Lower leg skin (tissue), 3 donors: ENCODE data around the gene PMP22.

ENCODE experiments used
- POLR2A ChIP-seq, 2 donors: fragments of 450-650 bp; IDR thresholded peaks; one replicate each; pipeline ENCODE4 v1.6.1; 2016 to 2017; ENCODE audit warnings: antibody characterized with exemption in 2 of 2, mild to moderate bottlenecking in 1 of 2, moderate library complexity in 1 of 2
- TF ChIP-seq, protein P1 (sequence below), 3 donors: fragments of 450-650 bp; IDR thresholded peaks; one replicate each; pipeline ENCODE4 v1.5.1; 2016; ENCODE audit warnings: antibody characterized with exemption in 3 of 3, mild to moderate bottlenecking in 3 of 3, moderate library complexity in 2 of 3

DNA sequence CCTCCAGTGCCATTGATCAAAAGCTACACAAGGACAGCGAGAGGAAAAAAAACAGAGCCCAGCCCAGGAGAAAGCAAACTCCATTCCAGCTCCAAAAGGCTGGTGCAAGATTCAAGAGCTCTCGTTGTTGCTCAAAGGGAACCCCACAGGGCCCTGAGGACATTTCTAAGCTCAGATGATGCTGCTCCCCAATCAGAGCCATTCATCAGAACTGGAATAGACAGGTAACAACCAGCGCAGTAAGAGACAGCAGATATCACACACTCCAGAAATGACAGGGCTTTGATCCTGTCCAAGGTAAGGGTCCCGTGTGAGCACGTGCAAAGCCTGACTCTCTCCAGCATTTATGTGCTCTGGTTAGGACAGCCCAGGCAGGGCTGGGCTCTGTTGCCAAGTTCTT, 20.1 kb downstream of the PMP22 start:
- no peak for TF ChIP-seq POLR2A (IDR thresholded peaks at IDR 0.05)
- TF ChIP-seq, protein P1, sequence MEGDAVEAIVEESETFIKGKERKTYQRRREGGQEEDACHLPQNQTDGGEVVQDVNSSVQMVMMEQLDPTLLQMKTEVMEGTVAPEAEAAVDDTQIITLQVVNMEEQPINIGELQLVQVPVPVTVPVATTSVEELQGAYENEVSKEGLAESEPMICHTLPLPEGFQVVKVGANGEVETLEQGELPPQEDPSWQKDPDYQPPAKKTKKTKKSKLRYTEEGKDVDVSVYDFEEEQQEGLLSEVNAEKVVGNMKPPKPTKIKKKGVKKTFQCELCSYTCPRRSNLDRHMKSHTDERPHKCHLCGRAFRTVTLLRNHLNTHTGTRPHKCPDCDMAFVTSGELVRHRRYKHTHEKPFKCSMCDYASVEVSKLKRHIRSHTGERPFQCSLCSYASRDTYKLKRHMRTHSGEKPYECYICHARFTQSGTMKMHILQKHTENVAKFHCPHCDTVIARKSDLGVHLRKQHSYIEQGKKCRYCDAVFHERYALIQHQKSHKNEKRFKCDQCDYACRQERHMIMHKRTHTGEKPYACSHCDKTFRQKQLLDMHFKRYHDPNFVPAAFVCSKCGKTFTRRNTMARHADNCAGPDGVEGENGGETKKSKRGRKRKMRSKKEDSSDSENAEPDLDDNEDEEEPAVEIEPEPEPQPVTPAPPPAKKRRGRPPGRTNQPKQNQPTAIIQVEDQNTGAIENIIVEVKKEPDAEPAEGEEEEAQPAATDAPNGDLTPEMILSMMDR (IDR thresholded peaks at IDR 0.05) = no peak
